Stimulated activated CD4-positive, alpha-beta T cell treated with anti-CD3 and anti-CD28 coated beads, Interleukin-2, amount 100 ng/mL, for 4 hours (primary cell): ENCODE data around the gene NT5C3B.
"Not testable (repeated sequence)": the region's sequence is repeated elsewhere in the genome, so short reads cannot be mapped to it uniquely, and the experiment has no call there.

Source experiments
- DNase-seq: peaks from one replicate; pipeline ENCODE4 v3.0.0-alpha.2; 2020; ENCODE audit warnings: low read depth

NT5C3B gene

DNA sequence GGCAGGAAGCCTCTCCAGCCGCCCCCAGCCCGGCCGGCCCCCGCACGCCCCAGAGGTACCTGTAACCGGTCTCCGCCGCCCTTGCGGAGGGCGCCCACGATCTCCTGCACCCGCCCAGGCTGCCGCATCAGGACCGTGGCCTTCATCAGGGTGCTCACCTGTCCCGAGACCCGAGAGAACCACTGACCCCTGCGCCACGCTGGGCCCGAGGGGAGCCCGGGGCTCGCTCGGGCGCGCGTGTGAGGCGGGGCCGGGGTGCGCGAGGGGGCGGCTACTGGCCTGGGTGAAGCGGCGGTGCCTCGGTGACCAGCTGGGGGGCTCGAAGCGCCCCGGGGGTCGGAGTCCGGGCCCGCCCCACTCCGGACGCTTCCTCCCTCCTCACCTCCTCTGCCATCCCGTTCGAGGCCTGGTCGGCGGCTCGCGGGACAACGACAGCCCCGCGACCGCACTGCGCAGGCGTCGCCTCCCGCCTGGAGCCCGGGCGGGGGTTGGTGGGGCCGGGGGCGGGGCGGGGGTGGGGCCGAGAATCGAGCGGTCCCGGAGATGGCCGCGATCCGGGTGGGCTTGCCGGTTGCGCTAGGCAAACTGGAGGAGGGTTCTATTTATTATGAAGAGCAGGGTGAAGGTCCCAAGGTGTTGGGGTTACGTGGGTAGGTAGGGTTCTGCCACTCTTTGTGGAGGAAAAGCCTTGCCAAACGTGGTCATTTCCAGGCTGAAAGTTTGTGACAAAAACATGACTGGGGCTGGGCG lies at the start of gene NT5C3B:
NT5C3B (minus strand) TSS at position 433 of the 750 bp plus-strand sequence; CDS start at position 394, 39 bp downstream.
- peak; percentile 47 for DNase-seq

DNA sequence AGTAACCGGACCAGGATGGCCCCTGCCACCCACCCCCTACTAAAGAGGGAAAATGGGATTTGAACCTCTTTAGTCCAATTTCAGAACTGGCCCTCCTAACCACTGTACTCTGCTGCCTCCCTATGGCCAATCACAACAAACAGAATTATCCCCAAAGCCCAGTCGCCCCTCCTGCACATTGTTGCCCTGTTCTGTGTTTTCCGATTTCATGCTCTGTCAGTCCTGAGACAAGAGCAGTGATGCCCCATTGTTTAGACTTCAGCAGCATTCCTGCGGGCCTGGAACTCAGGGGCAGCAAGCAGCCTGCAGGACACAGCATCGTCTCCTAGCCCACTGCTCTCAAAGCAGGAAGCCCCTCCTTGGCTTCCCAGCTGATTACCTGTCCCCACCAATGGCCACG lies 49.7 kb upstream of the NT5C3B start:
- no peak for DNase-seq

DNA sequence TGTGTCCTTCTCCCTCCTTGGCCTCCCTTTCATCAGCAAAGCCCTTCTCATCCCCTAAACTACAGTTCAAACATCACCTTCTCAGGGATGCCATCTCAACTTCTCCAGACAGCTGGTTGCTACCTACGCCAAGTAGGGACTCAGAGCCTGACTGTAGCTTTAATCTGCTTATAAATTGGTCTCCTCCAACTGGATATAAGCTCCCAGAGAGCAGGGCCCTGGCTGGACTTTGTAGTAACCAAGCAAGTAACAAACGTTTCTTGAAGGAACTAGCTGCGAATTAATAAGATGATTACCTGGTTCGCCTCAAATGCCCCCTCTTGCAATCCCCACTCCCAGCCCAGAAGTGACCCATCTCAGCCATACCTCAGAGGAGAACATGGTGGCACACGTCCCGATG lies 46.7 kb upstream of the NT5C3B start:
- no peak for DNase-seq

DNA sequence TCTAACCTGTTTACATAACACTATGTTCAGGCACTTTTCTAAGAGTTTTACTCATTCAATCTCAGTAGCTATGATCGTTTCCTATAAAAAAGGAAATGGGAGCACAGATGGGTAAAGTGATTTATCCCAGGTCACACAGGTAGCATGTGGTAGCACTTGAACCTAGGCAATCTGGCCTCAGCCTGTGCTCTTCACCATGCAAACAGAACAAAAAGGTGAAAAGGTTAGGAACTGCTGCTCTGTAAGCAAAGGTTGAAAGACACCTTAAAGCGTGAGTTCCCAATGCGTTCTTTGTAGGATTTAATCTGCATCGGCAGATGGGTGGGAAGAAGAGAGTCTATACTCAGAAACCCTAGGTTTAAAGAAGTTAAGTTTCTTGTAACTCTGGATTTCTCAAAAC lies 44.1 kb upstream of the NT5C3B start:
- no peak for DNase-seq

DNA sequence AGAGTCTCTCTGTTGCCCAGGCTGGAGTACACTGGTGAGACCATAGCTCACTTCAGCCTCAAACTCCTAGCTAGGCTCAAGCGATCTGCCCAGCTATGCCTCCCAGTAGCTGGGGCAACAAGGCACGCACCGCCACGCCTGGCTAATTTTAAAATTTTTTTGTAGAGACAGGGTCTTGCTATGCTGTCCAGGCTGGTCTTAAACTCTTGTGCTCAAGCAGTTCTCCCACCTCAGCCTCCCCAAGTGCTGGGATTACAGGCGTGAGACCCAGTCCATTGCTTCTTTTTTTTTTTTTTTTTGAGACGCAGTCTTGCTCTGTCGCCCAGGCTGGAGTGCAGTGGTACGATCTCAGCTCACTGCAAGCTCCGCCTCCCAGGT lies 38.2 kb upstream of the NT5C3B start:
- DNase-seq, result not testable (repeated sequence)

DNA sequence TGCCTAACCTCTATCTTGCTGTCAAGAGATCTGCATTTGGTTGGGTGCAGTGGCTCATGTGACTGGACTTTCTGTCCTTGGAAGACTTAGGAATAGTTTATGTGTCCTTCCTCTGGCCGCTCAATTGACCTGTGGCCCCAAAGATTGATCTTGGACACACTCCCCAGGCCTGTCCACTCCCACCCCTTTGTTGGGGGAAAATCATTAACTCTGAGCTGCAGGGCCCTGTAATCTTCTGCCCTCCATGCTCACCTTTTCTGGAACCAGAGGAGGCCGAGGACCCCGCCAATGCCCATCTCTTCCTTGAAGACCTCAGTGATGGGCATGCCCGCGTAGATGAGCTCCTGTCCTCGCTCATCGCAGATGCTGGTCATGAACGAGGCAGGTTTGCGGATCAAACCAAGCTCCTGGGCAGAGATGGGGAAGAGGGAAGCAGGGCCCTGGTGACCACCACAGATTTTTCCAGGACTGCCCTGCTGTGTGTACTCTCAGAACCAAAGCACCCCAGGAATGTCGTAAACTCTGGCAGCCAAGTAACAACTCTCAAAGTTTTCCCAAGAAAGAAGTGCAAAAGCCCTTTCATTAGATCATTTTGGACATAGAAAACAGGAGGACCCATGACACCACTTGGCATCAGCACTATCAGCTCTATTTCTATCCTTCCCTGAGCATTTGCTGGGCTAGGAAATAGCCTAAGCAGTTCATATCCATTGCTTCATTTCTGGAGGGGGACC lies 37.7 kb upstream of the NT5C3B start:
- no peak for DNase-seq

DNA sequence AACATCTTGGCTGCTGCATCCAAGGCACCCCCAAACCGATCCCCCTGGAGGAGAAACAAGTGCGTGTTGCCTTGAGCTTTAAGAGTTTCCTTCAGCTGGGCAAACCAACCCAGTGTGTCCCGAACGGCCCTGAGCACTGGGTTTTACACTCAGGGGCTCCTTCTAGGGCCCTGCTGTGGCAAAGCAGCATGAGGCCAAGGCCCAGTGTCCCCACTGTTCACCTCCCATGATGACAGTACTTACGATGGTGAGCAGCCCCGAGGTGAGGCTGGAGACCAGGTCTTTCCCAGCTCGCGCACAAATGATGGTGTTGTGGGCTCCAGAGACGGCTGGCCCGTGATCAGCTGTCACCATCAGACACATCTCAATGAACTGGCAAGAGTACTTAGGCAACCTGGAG lies 35.8 kb upstream of the NT5C3B start:
- DNase-seq, result no peak

DNA sequence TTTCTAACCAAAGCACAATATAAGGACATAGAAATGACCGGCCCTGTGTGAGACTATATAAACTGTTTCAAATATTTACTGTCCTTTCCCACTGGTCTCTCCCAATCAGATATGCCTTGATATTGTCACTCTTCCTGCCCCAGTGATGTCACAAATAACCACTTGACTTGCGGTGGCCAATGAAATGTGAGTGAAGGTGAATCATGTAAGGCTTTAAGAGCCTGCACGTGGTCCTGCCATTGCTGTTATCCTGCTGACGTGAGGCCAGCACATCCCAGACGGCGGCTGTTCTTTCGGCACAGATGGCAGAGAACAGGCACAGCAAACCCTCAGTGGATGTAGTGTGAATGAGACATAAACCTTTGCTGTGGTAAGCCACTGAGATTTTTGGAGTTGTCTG lies 34.6 kb upstream of the NT5C3B start:
- no peak for DNase-seq

DNA sequence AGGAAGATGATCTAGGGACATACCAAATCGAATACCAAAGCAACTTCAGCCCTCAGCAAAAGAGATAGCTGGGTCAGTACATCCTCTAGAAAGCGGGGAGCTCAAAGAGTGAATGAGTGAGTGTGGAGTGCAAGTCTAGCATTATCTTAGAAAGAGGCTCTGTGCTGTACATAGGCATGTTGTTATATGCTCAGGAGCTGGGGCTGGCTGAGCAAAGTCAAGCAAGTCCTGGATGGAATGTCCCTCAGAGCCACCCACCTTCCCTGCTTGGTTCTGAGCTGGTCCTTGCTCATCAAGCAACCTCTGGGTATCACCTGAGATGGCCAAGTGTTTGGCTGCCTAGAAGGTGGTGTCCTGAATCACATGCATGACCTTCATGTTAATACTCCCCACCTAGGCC lies 34.1 kb upstream of the NT5C3B start:
- no peak for DNase-seq

DNA sequence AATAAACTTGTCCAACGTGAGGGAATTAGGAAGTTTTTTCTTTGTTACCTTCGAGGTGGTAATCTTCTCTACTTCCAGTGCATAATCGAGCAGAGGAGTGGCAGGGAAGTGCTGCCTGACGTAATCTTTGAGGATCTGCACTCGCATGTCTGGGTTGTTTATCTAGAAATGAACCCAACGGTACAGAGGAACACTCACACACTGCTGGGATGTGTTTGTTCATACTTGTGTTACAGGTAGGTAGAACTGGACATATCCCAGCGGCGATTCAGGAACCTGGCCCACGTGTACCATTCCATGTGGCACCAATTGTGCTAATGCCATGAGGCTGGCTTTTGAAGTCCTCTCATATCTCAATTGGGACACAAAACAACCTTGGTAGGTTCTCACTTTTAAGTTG lies 33.4 kb upstream of the NT5C3B start:
- no peak for DNase-seq

DNA sequence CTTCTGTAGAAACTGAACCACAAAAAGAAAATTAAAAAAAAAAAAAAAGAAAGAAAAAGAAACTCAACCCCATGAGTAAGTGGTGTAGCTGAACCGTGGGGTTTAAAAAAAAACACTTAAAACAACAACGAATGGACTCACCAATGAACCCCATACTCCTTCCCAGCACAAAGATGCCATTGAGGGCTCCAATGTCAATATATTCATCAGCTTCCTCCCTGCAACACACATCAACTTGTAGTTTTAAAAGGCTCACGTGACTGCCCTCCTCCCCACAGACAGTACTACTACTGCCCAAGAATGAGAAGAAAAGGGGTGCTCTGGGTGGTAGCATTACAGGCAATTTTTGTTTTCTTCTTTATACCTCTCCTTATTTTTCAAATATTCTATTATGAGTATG lies 32.5 kb upstream of the NT5C3B start:
- no peak for DNase-seq

DNA sequence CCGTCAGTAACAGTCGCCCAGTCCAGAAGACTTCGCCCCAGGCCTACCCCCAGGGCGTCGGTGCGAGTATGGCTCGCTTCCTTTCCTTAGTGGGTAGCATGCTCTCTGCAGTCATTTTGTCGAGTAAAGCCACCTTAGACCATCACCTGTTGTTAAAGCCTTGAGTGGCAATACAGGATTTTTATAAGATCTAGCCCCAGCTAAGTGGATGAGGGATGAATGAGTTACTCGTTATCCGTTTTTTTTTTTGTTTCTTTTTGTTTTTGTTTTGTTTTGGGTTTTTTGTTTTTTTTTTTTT lies 29.5 kb upstream of the NT5C3B start:
- DNase-seq, result no peak

DNA sequence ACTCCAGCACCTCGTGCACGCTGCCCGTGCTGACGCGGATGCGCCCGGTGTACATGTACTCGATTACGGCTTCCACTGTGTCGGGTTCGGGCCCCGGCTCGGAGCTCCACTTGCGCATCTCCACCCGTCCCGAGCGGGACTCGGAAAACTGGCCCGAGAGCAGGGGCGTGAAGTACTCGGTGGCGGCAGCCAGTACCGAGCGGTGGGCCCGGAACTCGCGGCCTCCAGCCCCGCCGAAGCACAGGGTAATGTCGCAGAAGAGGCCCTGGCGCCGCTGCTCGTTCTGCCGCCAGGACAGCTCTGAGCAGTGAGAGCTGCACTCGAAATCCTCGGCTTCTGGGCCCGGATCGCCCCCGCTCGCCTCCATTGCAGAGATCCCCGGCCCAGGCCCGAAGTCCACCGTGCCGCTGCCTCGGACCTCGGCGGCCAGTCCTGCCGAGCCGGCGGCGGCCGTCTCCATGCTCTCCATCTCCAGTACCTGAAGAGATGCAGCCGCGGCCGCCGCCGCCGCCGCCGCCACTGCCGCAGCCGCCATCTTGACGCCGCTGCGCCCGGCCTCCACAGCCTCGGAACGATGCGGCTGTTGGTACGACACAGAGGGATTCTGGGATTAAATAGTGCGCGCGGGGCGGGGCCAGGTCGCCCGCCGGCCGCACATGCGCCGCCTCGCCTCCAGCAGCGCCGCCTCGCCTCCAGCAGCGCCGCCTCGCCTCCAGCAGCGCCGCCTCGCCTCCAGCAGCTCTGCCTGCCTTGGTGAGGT lies 29.0 kb upstream of the NT5C3B start, which contains the start of gene KLHL11:
KLHL11 (minus strand) TSS at position 588 of the 760 bp plus-strand sequence; CDS start at position 535, 53 bp downstream.
- peak; percentile 79 for DNase-seq

DNA sequence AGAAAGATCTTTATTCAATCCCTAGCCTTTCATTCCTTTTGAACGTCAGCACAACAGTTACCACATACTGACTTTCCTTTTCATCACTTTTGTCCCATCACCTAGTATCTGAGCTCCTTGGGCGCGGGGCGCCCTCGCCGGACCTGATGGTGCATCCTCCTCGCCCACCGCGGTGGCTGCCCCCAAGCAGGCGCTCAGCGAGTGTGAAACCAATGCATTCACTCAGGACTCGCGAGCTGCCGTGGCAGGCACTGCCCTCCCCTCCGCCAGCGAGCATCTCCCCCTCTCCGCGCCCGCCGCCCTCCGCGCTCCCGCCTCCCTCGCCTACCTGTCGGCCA lies 28.4 kb upstream of the NT5C3B start:
- DNase-seq, result peak; percentile 41

DNA sequence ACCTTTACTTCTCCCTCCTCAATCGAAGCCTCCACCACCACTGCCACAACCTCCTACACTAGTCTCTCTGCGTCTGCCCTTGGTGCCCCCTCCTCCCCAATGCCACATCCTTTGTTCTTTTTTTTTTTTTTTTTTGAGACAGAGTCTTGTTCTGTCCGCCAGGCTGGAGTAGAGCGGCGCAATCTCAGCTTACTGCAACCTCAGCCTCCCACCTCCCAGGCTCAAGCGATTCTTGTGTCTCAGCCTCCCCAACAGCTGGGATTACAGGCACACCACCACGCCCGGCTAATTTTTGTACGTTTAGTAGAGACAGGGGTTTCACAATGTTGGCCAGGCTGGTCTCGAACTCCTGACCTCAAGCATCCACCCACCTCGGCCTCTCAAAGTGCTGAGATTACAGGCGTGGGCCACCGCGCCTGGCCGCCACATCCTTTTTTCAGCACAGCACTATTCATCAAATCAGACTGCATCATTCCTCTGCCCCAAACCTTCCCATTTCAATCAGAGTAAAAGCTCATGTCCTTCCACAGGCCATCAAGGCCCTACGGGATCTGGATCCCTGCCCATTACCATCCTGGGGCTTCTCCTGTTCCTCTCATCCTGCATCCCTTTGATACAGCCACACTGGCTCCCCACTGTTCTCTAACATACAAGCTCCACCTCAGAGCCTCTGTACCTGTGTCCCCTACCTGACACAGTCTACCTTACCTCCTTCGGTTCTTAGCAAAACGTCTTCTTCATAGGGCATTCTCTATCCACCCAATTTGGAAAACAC lies 27.2 kb upstream of the NT5C3B start:
- no peak for DNase-seq

DNA sequence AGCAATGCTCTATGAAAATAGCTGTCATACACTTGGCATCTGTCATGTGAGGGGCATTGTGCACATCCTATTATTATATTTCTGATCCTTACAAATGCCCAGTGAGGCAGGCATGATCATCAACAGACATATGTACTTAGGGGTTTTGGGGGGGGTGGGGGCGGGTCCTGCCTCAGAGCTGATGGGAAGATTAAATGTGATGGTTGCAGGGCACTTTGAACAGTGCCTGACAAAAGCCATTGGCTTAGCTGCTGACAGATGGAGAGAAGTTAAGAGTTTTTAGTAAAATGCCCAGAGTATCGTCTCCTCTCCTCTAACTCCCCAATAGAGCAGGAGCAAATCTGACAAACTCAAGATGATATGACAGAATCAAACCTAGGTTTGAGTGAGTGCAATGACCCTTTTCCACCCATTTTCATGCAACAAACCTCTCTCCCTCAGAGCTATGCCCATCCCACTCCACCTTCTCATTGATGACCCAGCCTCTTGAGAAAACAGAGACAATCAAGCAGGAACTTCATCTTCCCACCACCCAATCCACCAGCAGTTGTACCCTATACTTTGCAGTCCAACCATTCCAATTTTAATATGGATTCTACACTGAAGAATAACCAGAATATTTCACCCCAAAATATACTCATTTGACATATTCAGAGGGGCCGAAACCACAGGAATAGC lies 24.4 kb upstream of the NT5C3B start:
- no peak for DNase-seq

DNA sequence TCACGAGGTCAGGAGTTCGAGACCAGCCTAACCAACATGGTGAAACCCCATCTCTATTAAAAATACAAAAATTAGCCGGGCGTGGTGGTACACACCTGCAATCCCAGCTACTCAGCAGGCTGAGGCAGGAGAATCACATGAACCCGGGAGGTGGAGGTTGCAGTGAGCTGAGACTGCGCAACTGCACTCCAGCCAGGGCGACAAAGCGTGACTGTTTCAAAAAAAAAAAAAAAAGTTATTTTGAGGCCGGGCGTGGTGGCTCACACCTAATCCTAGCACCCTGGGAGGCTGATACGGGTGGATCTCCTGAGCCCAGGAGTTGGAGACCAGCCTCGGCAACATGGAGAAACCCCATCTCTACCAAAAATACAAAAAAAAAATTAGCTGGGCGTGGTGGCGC lies 15.3 kb upstream of the NT5C3B start:
- DNase-seq, result not testable (repeated sequence)

DNA sequence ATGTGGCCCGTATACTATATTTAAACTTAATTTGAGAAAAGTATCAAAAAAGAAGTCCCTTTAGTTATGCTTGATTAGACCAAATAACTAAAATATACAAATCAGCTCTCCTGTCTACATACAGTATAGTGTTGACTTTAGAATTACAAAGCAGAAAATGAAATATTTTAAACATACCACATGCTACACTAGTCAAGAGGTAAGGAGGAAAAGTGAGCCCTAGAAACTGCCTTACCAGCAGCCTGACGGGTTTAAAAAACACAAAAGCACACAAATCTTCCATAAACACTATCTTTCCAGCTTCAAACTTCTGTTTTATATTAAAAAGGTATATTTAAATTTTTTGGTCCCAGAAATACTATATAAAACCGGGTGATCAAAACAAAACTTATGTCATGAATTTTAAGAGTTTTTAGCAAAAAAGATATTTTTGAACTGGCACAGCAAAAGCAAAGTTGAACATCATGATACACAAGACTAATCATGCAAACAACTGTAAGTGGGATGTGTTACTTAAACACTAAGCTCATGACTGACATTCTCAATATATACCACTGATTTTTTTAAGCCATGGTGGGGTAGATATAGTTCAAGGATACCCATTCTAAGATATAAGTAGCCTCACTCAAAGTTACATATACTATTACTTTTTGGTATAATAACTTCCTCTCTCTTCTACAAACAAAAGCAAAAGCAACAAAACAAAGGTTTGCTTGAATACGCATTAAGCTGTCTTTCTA lies 13.4 kb upstream of the NT5C3B start:
- DNase-seq, result no peak

DNA sequence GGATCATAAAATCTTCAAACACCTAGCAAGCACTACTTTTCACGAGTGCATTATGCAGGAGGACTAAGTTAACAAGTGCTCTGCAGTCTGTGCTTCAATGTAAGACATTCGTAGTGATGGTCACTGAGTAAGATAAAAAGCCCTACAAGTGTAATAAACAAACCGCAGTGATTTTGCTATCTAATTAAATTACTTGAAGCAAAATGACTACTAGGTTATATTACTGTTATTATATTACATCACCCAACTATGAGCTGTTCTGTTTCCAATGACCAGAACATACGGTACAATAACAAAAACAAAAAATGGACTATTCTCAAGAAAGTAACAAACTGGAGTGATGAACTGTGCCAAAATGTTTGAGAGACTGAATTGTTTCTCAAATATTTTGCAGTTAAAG lies 12.8 kb upstream of the NT5C3B start:
- DNase-seq, result no peak

DNA sequence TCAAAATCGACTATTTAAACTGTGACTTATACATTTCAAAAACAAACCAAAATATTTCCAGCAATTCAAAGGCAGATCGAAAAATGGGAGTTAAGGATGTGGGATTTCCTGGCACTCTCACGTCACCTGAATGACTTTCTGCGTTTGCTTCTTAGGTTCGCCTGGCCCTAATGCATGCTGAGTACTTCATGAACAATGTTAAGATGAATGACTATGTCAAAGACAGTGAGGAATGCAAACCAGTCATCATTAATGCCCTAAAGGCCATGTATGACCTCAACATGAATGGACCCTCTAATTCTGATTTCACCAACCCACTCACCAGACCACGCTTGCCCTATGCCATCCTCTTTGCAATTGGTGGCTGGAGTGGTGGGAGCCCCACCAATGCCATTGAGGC lies 8.9 kb upstream of the NT5C3B start:
- DNase-seq, result no peak

DNA sequence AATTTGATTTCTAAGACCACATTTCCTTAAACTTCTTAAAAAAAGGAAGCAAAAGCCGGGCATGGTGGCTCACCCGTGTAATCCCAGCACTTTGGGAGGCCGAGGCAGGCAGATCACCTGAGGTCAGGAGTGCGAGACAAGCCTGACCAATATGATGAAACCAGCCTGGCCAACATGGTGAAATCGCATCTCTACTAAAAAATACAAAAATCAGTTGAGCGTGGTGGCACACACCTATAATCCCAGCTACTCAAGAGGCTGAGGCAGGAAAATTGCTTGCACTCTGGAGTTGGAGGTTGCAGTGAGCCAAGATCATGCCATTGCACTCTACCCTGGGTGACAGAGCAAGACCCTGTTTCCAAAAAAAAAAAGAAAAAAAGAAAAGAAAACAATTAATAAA lies 4.7 kb upstream of the NT5C3B start:
- DNase-seq, result not testable (repeated sequence)
